GM21515 (cell line): ENCODE measurements around the gene MARS1.
"Not testable (repeated sequence)": the region's sequence is repeated elsewhere in the genome, so short reads cannot be mapped to it uniquely, and the experiment has no call there.

ENCODE experiments used
- ATAC-seq: cut with Tn5 transposase; IDR thresholded peaks from one replicate; pipeline ENCODE4 v1.9.1; 2021; ENCODE audit not compliant: unreplicated experiment

Gene MARS1

GRCh38 chr12:57489157-57489641 is 1.3 kb downstream of the MARS1 start:
- no peak for ATAC-seq

GRCh38 chr12:57490126-57490525 is 2.3 kb downstream of the MARS1 start:
- no peak for ATAC-seq

GRCh38 chr12:57491393-57492280 is 3.8 kb downstream of the MARS1 start:
- no peak for ATAC-seq

- ATAC-seq, result not testable (repeated sequence)
Observed at GRCh38 chr12:57495051-57495701, 7.3 kb downstream of the MARS1 start.

GRCh38 chr12:57496822-57497221 is 9.0 kb downstream of the MARS1 start:
- ATAC-seq, result no peak

- no peak for ATAC-seq
Observed at GRCh38 chr12:57497223-57498131, 9.6 kb downstream of the MARS1 start.

GRCh38 chr12:57498132-57498502 is 10.2 kb downstream of the MARS1 start:
- no peak for ATAC-seq

GRCh38 chr12:57498571-57498970 is 10.7 kb downstream of the MARS1 start:
- no peak for ATAC-seq

GRCh38 chr12:57500213-57500612 is 12.3 kb downstream of the MARS1 start:
- no peak for ATAC-seq

GRCh38 chr12:57502311-57502969 is 14.6 kb downstream of the MARS1 start:
- not testable (repeated sequence) for ATAC-seq

GRCh38 chr12:57506541-57506940 is 18.7 kb downstream of the MARS1 start:
- ATAC-seq, result not testable (repeated sequence)

- not testable (repeated sequence) for ATAC-seq
Observed at GRCh38 chr12:57507796-57508195, 19.9 kb downstream of the MARS1 start.

- ATAC-seq, result no peak
Observed at GRCh38 chr12:57511161-57511560, 23.3 kb downstream of the MARS1 start.

- no peak for ATAC-seq
Observed at GRCh38 chr12:57511588-57512325, 23.9 kb downstream of the MARS1 start.

- no peak for ATAC-seq
Observed at GRCh38 chr12:57512665-57513064, 24.8 kb downstream of the MARS1 start.

GRCh38 chr12:57513266-57513665 is 25.4 kb downstream of the MARS1 start:
- ATAC-seq, result no peak

GRCh38 chr12:57513677-57514076 is 25.8 kb downstream of the MARS1 start:
- ATAC-seq, result not testable (repeated sequence)

- not testable (repeated sequence) for ATAC-seq
Observed at GRCh38 chr12:57514246-57514645, 26.4 kb downstream of the MARS1 start.

- no peak for ATAC-seq
Observed at GRCh38 chr12:57514720-57515407, 27.0 kb downstream of the MARS1 start.
